ENCODE data around the gene NOTCH1.

- TF ChIP-seq, protein P1, sequence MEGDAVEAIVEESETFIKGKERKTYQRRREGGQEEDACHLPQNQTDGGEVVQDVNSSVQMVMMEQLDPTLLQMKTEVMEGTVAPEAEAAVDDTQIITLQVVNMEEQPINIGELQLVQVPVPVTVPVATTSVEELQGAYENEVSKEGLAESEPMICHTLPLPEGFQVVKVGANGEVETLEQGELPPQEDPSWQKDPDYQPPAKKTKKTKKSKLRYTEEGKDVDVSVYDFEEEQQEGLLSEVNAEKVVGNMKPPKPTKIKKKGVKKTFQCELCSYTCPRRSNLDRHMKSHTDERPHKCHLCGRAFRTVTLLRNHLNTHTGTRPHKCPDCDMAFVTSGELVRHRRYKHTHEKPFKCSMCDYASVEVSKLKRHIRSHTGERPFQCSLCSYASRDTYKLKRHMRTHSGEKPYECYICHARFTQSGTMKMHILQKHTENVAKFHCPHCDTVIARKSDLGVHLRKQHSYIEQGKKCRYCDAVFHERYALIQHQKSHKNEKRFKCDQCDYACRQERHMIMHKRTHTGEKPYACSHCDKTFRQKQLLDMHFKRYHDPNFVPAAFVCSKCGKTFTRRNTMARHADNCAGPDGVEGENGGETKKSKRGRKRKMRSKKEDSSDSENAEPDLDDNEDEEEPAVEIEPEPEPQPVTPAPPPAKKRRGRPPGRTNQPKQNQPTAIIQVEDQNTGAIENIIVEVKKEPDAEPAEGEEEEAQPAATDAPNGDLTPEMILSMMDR (IDR thresholded peaks at IDR 0.05; ENCODE audit: low read depth, low read length), result no peak
- no peak for TF ChIP-seq EZH2phosphoT487 (IDR thresholded peaks at IDR 0.05; ENCODE audit: low read depth)
These were observed 5.7 kb upstream of the NOTCH1 start for GRCh38 chr9:136551401-136552116.
